GM12873 (cell line): ENCODE data around the gene PDILT.

Source experiments
- CTCF ChIP-seq: IDR thresholded peaks from 2 replicates; pipeline ENCODE4 v1.5.1; 2012; ENCODE audit warnings: low read depth, mild to moderate bottlenecking, moderate library complexity, low read length, control low read depth; ENCODE audit not compliant: insufficient read depth; ENCODE audit errors: missing control alignments

PDILT gene

GRCh38 chr16:20323591-20324117 is 80.9 kb downstream of the PDILT start:
- no peak for TF ChIP-seq CTCF

GRCh38 chr16:20322696-20323095 is 81.8 kb downstream of the PDILT start:
- no peak for TF ChIP-seq CTCF

DNA sequence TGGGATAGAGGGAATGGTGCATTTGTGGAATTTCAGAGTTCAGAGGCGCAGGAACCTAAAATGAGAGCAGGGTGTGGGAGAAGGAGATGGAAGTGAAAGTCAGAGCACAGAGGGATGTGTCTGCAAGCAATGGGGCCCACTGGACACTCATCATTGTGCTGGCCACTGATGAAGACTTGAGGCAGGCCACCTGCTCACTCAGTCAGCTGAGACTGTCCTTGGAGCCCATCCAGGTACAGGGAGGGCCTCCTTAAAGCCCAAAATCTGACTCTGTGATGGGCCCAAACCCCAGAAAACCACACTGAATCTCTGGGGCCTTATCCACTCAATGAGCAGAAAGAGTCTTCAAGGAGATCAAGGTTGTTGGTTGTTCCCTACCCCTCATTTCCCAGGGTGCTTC is 82.9 kb downstream of the PDILT start:
- TF ChIP-seq CTCF = no peak

DNA sequence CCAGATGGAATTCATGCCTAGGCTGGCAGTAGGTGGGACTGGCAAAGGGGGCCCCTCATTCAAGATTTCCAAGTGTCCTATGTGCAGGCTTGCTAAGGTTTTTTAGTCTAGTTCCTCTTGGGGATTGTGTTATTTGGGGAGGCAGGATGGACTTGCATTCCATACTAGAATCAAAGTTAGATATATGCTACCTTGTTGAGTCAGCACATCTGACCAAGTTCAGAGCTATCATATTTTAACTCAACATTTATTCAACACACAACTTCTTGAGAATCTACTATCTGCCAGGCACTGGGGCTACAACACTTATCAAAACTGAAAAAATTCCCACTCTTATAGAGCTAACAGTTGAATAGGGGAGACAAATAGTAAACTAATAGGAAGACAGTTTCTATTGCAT is 83.9 kb downstream of the PDILT start:
- TF ChIP-seq CTCF = no peak

DNA sequence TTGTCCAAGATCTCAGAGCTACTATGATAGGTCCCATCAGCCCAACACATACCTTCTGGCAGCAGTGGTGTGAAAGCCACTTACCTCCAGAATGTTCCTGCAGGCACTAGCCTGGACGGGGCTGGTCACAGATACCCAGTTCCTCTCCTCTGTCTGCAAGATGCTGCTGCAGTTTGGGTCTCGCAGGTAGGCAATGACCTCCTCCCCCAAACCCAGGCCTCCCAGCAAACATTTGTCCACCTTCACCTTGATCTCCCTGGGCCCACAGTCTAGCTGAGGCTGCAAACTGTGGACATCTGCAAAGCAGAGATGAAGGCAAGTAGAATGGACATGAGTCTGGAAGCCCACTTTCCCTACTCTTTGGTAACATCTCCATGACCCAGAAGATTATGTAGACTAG is 84.4 kb downstream of the PDILT start:
- no peak for TF ChIP-seq CTCF

DNA sequence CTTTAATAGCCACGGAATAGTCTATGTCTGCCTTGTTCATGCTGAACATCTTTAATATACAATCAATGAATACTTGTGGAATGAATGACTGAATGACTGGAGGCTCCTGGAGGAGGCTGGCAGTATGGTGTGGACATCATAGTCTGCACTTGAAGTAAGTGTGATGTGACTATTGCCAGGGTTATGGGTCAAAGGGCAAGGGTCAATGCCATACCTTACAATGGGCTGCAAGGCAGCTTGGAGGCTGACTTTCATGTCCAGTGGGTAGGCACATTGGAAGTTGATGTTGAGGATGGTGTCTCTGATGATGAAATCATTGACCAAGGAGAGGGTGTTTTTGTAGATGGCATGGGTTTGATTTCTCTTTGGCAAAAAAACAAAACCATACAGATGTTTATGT is 85.1 kb downstream of the PDILT start:
- TF ChIP-seq CTCF = no peak

- no peak for TF ChIP-seq CTCF
These were observed 86.1 kb downstream of the PDILT start for GRCh38 chr16:20318437-20318836.
